ENCODE results near the gene EGFL7. TPM values are rescaled to one million over a fixed set of nuclear protein-coding genes. Genes with fewer than 3 reads are reported as not detected.

Gene EGFL7
- total RNA-seq, 2 experiments from 2014 or later, result 1.1 to 1.6 TPM

DNA sequence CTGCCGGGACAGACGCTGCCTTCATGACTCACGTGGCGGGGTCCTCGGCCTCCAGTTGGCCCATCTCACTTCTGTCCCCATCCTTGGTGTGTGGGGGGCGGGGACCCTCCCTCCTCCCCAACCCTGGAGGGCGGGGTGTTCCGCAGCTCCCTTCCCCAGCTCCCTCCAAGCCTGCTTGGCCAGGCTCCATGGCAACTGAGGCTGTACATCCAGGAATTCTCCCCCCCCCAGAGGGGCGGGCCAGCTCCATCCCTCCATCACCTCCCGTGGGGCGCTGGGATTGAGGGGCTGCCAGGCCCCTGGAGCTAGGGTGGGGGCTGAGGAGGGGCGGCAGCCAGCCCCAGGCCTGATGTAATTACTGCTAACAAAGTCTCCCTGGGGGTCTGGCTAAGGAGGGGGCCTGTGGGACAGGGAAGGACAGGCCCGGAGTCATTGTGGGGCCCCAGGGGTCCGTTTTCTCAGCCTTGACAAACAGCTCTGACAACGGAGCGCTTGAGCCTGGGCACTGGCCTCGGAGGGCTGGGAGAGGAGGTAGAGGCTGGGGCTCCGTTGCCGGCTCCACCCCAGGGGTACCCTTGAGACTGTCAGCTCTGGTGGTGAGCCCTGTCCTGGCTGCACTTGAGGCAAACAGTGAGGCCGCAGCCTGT is 57.7 kb downstream of the EGFL7 start:
- Mint-ChIP-seq H3K36me3 (ENCODE audit: low read depth) (peaks cover 19% of the 10 kb centered on the region), H3K27ac (no peak overlapping the region), H3K4me1 (ENCODE audit: low read depth) (peaks cover 15% of the 10 kb centered on the region), H3K4me3 (no peak overlapping the region), H3K9me3 (no peaks in the 10 kb centered on the region), H3K27me3 (peaks cover 6% of the 10 kb centered on the region)
- ChIA-PET CTCF (no interaction called here), POLR2A (interaction anchor here (1.0 kb wide), 1 partner anchor 8 kb away, joined by 3 read pairs; no protein-coding TSS in a partner anchor)
- DNase-seq, result no peak
- TF ChIP-seq, protein P1, sequence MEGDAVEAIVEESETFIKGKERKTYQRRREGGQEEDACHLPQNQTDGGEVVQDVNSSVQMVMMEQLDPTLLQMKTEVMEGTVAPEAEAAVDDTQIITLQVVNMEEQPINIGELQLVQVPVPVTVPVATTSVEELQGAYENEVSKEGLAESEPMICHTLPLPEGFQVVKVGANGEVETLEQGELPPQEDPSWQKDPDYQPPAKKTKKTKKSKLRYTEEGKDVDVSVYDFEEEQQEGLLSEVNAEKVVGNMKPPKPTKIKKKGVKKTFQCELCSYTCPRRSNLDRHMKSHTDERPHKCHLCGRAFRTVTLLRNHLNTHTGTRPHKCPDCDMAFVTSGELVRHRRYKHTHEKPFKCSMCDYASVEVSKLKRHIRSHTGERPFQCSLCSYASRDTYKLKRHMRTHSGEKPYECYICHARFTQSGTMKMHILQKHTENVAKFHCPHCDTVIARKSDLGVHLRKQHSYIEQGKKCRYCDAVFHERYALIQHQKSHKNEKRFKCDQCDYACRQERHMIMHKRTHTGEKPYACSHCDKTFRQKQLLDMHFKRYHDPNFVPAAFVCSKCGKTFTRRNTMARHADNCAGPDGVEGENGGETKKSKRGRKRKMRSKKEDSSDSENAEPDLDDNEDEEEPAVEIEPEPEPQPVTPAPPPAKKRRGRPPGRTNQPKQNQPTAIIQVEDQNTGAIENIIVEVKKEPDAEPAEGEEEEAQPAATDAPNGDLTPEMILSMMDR (IDR thresholded peaks at IDR 0.05), result no peak
- intact Hi-C loops (cut with micrococcal nuclease), result no loop called here
- ATAC-seq, result no peak

DNA sequence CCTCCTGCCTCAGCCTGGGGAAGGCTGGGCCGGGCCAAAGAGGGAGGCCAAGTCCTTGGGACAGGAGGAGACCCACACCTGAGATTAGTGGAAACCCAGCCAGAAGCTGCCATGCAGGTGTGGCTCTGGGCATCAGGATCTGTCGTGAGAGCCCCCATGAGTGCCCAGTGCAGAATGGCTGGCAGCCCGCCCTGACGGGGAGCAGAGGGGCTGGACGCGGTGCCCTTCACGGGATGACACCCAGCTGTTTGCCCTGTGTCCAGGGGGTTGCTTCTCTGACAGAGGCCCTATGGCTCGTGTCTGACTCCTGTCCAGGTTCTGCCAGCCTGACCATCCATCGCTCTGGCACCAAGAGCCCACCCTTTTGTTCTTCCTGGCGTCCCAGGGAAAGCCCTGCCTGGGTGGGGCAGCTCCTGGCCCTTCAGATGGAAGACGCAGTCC is 58.2 kb downstream of the EGFL7 start:
- no peak for DNase-seq
- Mint-ChIP-seq H3K36me3 (ENCODE audit: low read depth) (peaks cover 24% of the 10 kb centered on the region), H3K4me1 (ENCODE audit: low read depth) (peaks cover 20% of the 10 kb centered on the region), H3K4me3 (no peak overlapping the region), H3K27me3 (peaks cover 3% of the 10 kb centered on the region), H3K9me3 (no peaks in the 10 kb centered on the region), H3K27ac (no peak overlapping the region)
- intact Hi-C loops (cut with micrococcal nuclease), result no loop called here
- CTCF ChIA-PET, result no interaction called here
- ATAC-seq, result no peak
- POLR2A ChIA-PET, result no interaction called here
- TF ChIP-seq, protein P1 (IDR thresholded peaks at IDR 0.05), result no peak

DNA sequence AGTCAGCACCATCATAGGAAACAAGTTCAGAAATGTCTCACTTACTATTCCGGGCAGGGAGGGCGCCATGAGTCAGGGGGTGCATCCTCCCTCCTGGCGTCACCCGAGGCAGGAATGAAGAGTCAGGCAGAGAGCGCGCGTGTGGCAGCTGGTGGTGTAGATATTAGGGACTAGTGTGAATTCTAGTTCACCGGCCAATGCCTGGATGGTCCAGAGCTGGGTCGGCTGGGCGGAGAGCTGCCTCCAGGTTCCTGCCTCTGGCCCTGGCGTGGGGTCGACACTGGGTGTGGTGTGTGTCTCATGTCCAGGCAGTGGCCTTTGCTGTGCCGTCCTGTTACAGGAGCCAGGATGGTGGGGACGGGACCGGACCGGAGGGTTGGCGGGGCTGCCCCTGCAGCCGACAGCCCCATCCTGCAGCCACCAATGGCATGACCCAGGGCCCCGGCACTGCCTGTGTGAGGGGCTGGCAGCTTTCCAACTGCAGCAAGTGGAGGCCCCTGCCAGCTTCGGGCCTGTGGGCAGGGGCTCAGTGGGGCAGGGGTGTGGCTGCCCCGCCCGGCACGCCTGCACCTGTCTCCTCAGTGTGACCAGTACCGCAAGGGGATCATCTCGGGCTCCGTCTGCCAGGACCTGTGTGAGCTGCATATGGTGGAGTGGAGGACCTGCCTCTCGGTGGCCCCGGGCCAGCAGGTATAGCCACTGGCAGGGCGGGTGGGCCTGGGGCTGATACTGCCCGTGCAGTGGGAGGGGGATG is 58.8 kb downstream of the EGFL7 start:
- no peak for ATAC-seq
- POLR2A ChIA-PET, result interaction anchor here (1.3 kb wide), 1 partner anchor 8 kb away, joined by 4 read pairs; no protein-coding TSS in a partner anchor
- Mint-ChIP-seq H3K4me1 (ENCODE audit: low read depth) (peaks cover 25% of the 10 kb centered on the region), H3K36me3 (ENCODE audit: low read depth) (peaks cover 30% of the 10 kb centered on the region), H3K27me3 (peaks cover 2% of the 10 kb centered on the region), H3K27ac (no peak overlapping the region), H3K4me3 (no peak overlapping the region), H3K9me3 (no peaks in the 10 kb centered on the region)
- intact Hi-C loops (cut with micrococcal nuclease), result no loop called here
- TF ChIP-seq, protein P1 (IDR thresholded peaks at IDR 0.05), result no peak
- CTCF ChIA-PET, result no interaction called here
- no peak for DNase-seq

Small RNAs within 50 kb of the gene (microRNA-seq; reads per million reads assigned to microRNA genes)
- 73.3 reads per million, percentile 65 among the genes with 10 or more reads in this experiment for gene MIR126 (ENCODE audit: borderline microRNAs expressed, borderline replicate concordance)

Other genes with a start within 250 kb of the EGFL7 start
- 10 to 100 TPM; 12.0 to 13.8 TPM for gene INPP5E, start 223.1 kb upstream of the EGFL7 start, total RNA-seq
- 10 to 100 TPM; 67.9 to 69.8 TPM for gene SEC16A, start 179.9 kb upstream of the EGFL7 start, total RNA-seq
- 10 to 100 TPM; 45.7 to 47.6 TPM for gene NOTCH1, start 116.9 kb upstream of the EGFL7 start, total RNA-seq
- gene AGPAT2, start 24.5 kb downstream of the EGFL7 start, total RNA-seq, result 10 to 100 TPM; 11.3 to 11.8 TPM
- gene DIPK1B, start 49.7 kb downstream of the EGFL7 start, total RNA-seq, result under 1 TPM in 1 of 2 experiments, not detected in 1; 0.14 TPM
- gene LCN10, start 80.0 kb downstream of the EGFL7 start, total RNA-seq, result 1 to 10 TPM; 2.6 to 3.2 TPM
- gene LCN6, start 85.6 kb downstream of the EGFL7 start, total RNA-seq, result not detected
- gene LCN8, start 95.3 kb downstream of the EGFL7 start, total RNA-seq, result not detected
- gene LCN15, start 101.6 kb downstream of the EGFL7 start, total RNA-seq, result not detected
- gene TMEM141, start 128.4 kb downstream of the EGFL7 start, total RNA-seq, result 10 to 100 TPM; 50.6 to 51.1 TPM
- under 1 TPM; 0.20 to 0.34 TPM for gene CCDC183, start 133.4 kb downstream of the EGFL7 start, total RNA-seq
- gene RABL6, start 145.0 kb downstream of the EGFL7 start, total RNA-seq, result 10 to 100 TPM; 85.6 to 86.6 TPM
- gene AJM1, start 179.6 kb downstream of the EGFL7 start, total RNA-seq, result 1 to 10 TPM; 5.8 to 6.4 TPM
- 100 to 1,000 TPM; 123 to 124 TPM for gene PHPT1, start 186.5 kb downstream of the EGFL7 start, total RNA-seq
- gene MAMDC4, start 189.4 kb downstream of the EGFL7 start, total RNA-seq, result 10 to 100 TPM; 18.5 to 19.1 TPM
- gene EDF1, start 203.4 kb downstream of the EGFL7 start, total RNA-seq, result 100 to 1,000 TPM; 254 to 270 TPM
- gene TRAF2, start 223.6 kb downstream of the EGFL7 start, total RNA-seq, result 10 to 100 TPM; 34.8 to 40.5 TPM